ENCODE data around the gene FAM210A.

The FAM210A gene

GRCh38 chr18:13621886-13622619 is 104.3 kb downstream of the FAM210A start:
- DNase-seq (ENCODE audit: low read depth): no peak

GRCh38 chr18:13621446-13621849 is 104.9 kb downstream of the FAM210A start:
- DNase-seq (ENCODE audit: low read depth): no peak

GRCh38 chr18:13620818-13621445 is 105.4 kb downstream of the FAM210A start:
- DNase-seq (ENCODE audit: low read depth): no peak

GRCh38 chr18:13620206-13620672 is 106.1 kb downstream of the FAM210A start:
- DNase-seq (ENCODE audit: low read depth): no peak

GRCh38 chr18:13619505-13620205 is 106.7 kb downstream of the FAM210A start:
- DNase-seq (ENCODE audit: low read depth): no peak

GRCh38 chr18:13618760-13619438 is 107.5 kb downstream of the FAM210A start:
- DNase-seq (ENCODE audit: low read depth): no peak

- DNase-seq (ENCODE audit: low read depth): no peak
Observed at GRCh38 chr18:13617826-13618515, 108.4 kb downstream of the FAM210A start.

GRCh38 chr18:13616525-13617035 is 109.8 kb downstream of the FAM210A start:
- no peak for DNase-seq (ENCODE audit: low read depth)

- DNase-seq (ENCODE audit: low read depth): no peak
Observed at GRCh38 chr18:13616041-13616440, 110.3 kb downstream of the FAM210A start.

GRCh38 chr18:13615432-13615861 is 110.9 kb downstream of the FAM210A start:
- DNase-seq (ENCODE audit: low read depth): no peak

- DNase-seq (ENCODE audit: low read depth): no peak
Observed at GRCh38 chr18:13614641-13615288, 111.6 kb downstream of the FAM210A start.

- no peak for DNase-seq (ENCODE audit: low read depth)
Observed at GRCh38 chr18:13613591-13614501, 112.5 kb downstream of the FAM210A start.
